Neural progenitor cell (in vitro differentiated cells): ENCODE results near the gene THUMPD2.

Experiments
- EZH2phosphoT487 ChIP-seq: fragments of 200-600 bp; sonication (generic); IDR thresholded peaks from 2 replicates; pipeline ENCODE4 v1.6.1; 2017; ENCODE audit warnings: antibody characterized with exemption
- TF ChIP-seq, protein P1 (sequence below): fragments of 200-600 bp; sonication (generic); IDR thresholded peaks from 2 replicates; pipeline ENCODE4 v1.5.1; 2017; ENCODE audit warnings: antibody characterized with exemption, mild to moderate bottlenecking

DNA sequence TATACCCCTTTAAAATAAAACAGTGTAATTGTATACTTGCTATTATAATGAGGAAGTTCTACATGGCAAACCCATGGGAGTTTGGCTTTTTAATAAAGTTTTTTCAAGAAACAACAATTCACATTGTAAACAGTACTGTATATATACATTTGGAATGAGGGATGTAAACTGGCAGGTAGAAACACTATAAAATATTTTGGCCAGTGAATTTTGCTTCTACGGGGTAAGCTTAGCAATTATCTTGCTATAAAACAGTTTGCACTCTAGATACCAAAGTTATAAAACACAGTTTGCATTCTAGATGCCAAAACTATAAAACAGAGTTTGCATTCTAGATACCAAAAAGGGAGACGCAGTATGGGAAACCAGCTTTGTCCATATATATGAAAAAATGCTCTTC lies 16.6 kb downstream of the THUMPD2 start:
- TF ChIP-seq, protein P1, sequence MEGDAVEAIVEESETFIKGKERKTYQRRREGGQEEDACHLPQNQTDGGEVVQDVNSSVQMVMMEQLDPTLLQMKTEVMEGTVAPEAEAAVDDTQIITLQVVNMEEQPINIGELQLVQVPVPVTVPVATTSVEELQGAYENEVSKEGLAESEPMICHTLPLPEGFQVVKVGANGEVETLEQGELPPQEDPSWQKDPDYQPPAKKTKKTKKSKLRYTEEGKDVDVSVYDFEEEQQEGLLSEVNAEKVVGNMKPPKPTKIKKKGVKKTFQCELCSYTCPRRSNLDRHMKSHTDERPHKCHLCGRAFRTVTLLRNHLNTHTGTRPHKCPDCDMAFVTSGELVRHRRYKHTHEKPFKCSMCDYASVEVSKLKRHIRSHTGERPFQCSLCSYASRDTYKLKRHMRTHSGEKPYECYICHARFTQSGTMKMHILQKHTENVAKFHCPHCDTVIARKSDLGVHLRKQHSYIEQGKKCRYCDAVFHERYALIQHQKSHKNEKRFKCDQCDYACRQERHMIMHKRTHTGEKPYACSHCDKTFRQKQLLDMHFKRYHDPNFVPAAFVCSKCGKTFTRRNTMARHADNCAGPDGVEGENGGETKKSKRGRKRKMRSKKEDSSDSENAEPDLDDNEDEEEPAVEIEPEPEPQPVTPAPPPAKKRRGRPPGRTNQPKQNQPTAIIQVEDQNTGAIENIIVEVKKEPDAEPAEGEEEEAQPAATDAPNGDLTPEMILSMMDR: no peak
- TF ChIP-seq EZH2phosphoT487: no peak
